HG03521 (cell line): ENCODE measurements around the gene MYG1.

Experiments used
- ATAC-seq: cut with Tn5 transposase; IDR thresholded peaks from one replicate; pipeline ENCODE4 v1.9.1; 2021; ENCODE audit warnings: mild to moderate bottlenecking, moderate library complexity; ENCODE audit not compliant: unreplicated experiment

MYG1 gene

GRCh38 chr12:53352331-53353256 lies 53.1 kb downstream of the MYG1 start:
- peak; percentile 82 for ATAC-seq

- ATAC-seq = no peak
Measured at GRCh38 chr12:53353257-53353655, 53.8 kb downstream of the MYG1 start.

GRCh38 chr12:53355121-53355520 lies 55.6 kb downstream of the MYG1 start:
- ATAC-seq = no peak
